ENCODE results near the gene ARL11.

GRCh38 chr13:49585220-49586157 is 42.8 kb upstream of the ARL11 start, which contains the start of gene RCBTB1:
- TF ChIP-seq CTCF (IDR thresholded peaks at IDR 0.05) (no peak), POLR2A (IDR thresholded peaks at IDR 0.05) (peak; percentile 10 to 56)

Measured in uterus (tissue), 2 donors.